ENCODE measurements around the gene L3MBTL4. TPM values are rescaled to one million over a fixed set of nuclear protein-coding genes. Genes with fewer than 3 reads are reported as not detected.

L3MBTL4 gene
- total RNA-seq, 2 donors from 2014 or later, result 0.27 to 5.3 TPM

DNA sequence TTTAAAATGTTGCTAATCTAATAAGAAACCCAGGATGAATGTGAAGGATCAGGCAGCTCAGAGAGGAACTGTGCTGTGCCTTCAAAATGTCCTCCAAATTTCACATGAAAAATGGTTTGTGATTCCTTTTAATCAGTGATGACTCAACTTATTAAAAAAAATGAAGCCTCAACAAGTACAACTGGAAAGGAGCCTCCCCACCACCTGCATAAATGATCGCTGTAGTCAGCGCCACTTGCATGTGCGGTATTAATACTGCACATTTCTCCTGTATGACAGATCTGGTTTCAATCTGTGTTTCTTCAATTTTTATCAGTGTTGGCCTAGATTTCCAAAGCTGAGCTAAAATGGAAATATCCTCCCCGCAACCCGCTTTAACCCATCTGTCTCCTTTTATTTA, 404.4 kb downstream of the L3MBTL4 start:
- H3K4me1 ChIP-seq (ENCODE audit: control insufficient read depth in 1 of 2, low read depth in 2 of 2), result no peaks in the 10 kb centered on the region
- no peaks in the 10 kb centered on the region for H3K9me3 ChIP-seq
- no peaks in the 10 kb centered on the region for H3K36me3 ChIP-seq
- TF ChIP-seq, protein P1, sequence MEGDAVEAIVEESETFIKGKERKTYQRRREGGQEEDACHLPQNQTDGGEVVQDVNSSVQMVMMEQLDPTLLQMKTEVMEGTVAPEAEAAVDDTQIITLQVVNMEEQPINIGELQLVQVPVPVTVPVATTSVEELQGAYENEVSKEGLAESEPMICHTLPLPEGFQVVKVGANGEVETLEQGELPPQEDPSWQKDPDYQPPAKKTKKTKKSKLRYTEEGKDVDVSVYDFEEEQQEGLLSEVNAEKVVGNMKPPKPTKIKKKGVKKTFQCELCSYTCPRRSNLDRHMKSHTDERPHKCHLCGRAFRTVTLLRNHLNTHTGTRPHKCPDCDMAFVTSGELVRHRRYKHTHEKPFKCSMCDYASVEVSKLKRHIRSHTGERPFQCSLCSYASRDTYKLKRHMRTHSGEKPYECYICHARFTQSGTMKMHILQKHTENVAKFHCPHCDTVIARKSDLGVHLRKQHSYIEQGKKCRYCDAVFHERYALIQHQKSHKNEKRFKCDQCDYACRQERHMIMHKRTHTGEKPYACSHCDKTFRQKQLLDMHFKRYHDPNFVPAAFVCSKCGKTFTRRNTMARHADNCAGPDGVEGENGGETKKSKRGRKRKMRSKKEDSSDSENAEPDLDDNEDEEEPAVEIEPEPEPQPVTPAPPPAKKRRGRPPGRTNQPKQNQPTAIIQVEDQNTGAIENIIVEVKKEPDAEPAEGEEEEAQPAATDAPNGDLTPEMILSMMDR (IDR thresholded peaks at IDR 0.05), result no peak
- no peak for DNase-seq (ENCODE audit: low spot score)
- H3K27me3 ChIP-seq (replicated peaks; ENCODE audit: insufficient read depth), result no peaks in the 10 kb centered on the region
- H3K4me3 ChIP-seq, result no peak overlapping the region
- no peak overlapping the region for H3K27ac ChIP-seq
- ATAC-seq (ENCODE audit: insufficient number of reproducible peaks, low FRiP score, low read depth), result no peak

DNA sequence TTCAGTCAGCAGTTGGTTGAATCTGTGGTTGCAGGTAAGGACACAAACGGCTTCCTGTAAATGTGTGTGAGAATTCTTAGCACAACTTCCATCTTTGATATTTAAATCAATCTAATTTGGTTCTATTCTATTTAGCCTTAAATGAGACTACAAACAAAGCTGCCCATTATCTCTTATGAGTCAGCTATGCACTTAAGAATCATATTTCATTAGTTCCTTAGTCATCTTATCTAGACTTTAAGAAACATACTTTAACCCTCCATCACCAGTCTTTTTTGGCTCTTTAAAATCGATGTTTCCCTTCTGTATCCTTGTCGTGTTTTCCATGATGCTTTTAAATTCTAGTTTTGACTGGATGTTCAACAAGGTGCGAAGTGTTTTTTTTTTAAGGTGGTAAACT, 405.0 kb downstream of the L3MBTL4 start:
- Histone ChIP-seq H3K4me1 (ENCODE audit: control insufficient read depth in 1 of 2, low read depth in 2 of 2) (no peaks in the 10 kb centered on the region), H3K27ac (no peak overlapping the region), H3K9me3 (no peaks in the 10 kb centered on the region), H3K4me3 (no peak overlapping the region), H3K36me3 (no peaks in the 10 kb centered on the region), H3K27me3 (replicated peaks; ENCODE audit: insufficient read depth) (no peaks in the 10 kb centered on the region)
- no peak for DNase-seq (ENCODE audit: low spot score)
- ATAC-seq (ENCODE audit: insufficient number of reproducible peaks, low FRiP score, low read depth), result no peak
- TF ChIP-seq, protein P1 (IDR thresholded peaks at IDR 0.05), result no peak

DNA sequence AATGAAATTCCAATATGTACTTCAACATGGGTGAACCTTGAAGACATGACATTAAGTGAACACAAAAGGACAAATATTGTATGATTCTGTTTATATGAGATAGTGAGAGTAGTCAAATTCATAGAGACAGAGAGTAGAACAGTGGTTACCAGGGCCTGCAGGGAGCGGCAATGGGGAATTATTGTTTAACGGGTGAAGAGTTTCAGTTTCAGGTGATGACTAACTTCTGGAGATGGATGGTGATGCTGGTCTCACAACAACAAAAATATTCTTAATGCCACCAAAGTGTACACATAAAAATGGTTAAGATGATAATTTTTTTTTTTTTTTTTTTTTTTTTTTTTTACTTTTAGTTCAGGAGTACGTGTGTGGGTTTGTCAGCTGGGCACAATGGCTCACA, 410.0 kb downstream of the L3MBTL4 start:
- ATAC-seq (ENCODE audit: insufficient number of reproducible peaks, low FRiP score, low read depth) (no peak), DNase-seq (ENCODE audit: low spot score) (no peak)
- no peak overlapping the region for H3K27ac ChIP-seq
- H3K36me3 ChIP-seq, result no peaks in the 10 kb centered on the region
- TF ChIP-seq, protein P1 (IDR thresholded peaks at IDR 0.05), result no peak
- no peaks in the 10 kb centered on the region for H3K9me3 ChIP-seq
- H3K27me3 ChIP-seq (replicated peaks; ENCODE audit: insufficient read depth), result no peaks in the 10 kb centered on the region
- H3K4me3 ChIP-seq, result no peak overlapping the region
- no peaks in the 10 kb centered on the region for H3K4me1 ChIP-seq (ENCODE audit: control insufficient read depth in 1 of 2, low read depth in 2 of 2)

DNA sequence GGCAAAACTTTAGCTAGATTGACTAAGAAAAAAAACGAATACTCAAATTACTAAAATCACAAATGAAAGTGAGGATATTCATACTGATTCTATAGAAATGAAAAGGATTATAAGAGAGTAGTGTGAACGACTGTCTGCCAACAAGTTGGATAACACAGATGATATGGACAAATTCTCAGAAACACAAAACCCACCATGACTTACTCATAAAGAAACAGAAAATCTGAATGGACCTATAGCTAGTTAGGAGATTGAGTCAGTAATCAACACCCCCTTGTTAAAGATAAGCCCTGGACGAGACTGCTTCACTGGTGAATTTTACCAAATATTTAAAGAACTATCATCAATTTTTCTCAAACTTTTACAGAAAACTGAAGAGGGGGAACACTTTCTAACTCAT, 410.6 kb downstream of the L3MBTL4 start:
- ATAC-seq (ENCODE audit: insufficient number of reproducible peaks, low FRiP score, low read depth), result no peak

GRCh38 chr18:6001867-6002266, 412.8 kb downstream of the L3MBTL4 start:
- DNase-seq (ENCODE audit: low spot score), result no peak
- Histone ChIP-seq H3K4me1 (ENCODE audit: control insufficient read depth in 1 of 2, low read depth in 2 of 2) (no peaks in the 10 kb centered on the region), H3K4me3 (no peak overlapping the region), H3K9me3 (no peaks in the 10 kb centered on the region), H3K27ac (no peak overlapping the region), H3K27me3 (replicated peaks; ENCODE audit: insufficient read depth) (no peaks in the 10 kb centered on the region), H3K36me3 (no peaks in the 10 kb centered on the region)
- no peak for ATAC-seq (ENCODE audit: insufficient number of reproducible peaks, low FRiP score, low read depth)
- TF ChIP-seq, protein P1 (IDR thresholded peaks at IDR 0.05), result no peak

More for the DNA sequence above, 410.6 kb downstream of the L3MBTL4 start:
- Histone ChIP-seq H3K27me3 (replicated peaks; ENCODE audit: insufficient read depth) (no peaks in the 10 kb centered on the region), H3K9me3 (no peaks in the 10 kb centered on the region), H3K36me3 (no peaks in the 10 kb centered on the region), H3K4me1 (ENCODE audit: control insufficient read depth in 1 of 2, low read depth in 2 of 2) (no peaks in the 10 kb centered on the region), H3K4me3 (no peak overlapping the region), H3K27ac (no peak overlapping the region)
- no peak for DNase-seq (ENCODE audit: low spot score)
- TF ChIP-seq, protein P1 (IDR thresholded peaks at IDR 0.05), result no peak
